Measurements from ENCODE around the gene DGAT2. TPM values are rescaled to one million over a fixed set of nuclear protein-coding genes. Genes with fewer than 3 reads are reported as not detected.

Gene DGAT2
- total RNA-seq, 1 experiment from 2014 or later, result 1.9 TPM

DNA sequence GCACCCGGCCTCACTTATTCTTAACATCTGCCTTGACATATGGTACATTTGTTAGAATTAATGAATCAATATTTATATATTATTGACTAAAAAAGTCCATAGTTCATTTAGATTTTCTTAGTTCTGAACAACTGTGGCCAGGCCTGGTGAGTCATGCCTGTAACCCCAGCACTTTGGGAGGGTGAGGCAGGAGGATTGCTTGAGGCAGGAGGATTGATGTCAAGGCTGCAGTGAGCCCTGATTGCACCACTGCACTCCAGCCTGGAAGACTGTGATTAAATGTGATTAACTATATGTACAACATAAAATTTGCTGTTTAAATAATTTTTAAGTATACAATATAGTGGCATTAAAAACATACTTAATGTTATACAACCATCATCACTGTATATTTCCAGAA, 52.1 kb downstream of the DGAT2 start:
- DNase-seq (ENCODE audit: extremely low read depth, low read depth), result no peak

GRCh38 chr11:75821202-75821601, 52.6 kb downstream of the DGAT2 start:
- no peak for DNase-seq (ENCODE audit: extremely low read depth, low read depth)

- no peak for DNase-seq (ENCODE audit: extremely low read depth, low read depth)
These were observed 54.0 kb downstream of the DGAT2 start for GRCh38 chr11:75822541-75822940.

- no peak for DNase-seq (ENCODE audit: extremely low read depth, low read depth)
These were observed 54.8 kb downstream of the DGAT2 start for GRCh38 chr11:75823415-75823814.

- DNase-seq (ENCODE audit: extremely low read depth, low read depth), result no peak
These were observed 55.4 kb downstream of the DGAT2 start for GRCh38 chr11:75823946-75824345.

- no peak for DNase-seq (ENCODE audit: extremely low read depth, low read depth)
These were observed 58.1 kb downstream of the DGAT2 start for GRCh38 chr11:75826461-75827230.

DNA sequence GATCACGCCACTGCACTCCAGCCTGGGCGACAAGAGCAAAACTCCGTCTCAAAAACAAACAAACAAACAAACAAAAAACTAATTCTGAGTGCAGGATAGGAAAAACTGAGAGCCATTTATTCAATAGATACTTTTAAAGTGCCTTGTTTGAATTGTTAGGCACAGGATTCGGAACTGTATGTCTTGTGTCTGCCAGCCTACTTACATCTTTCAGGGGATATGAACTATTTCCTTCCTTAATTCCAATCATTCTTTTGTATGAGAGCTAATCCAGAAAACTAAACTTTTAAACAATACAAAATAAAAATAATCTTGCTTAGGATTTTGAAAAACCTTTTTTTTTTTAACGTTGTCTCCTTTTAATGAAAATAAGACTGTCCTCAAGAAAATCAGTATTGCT, 59.0 kb downstream of the DGAT2 start:
- no peak for DNase-seq (ENCODE audit: extremely low read depth, low read depth)

- DNase-seq (ENCODE audit: extremely low read depth, low read depth), result no peak
These were observed 63.4 kb downstream of the DGAT2 start for GRCh38 chr11:75831915-75832502.

GRCh38 chr11:75834728-75835127, 66.2 kb downstream of the DGAT2 start:
- DNase-seq (ENCODE audit: extremely low read depth, low read depth), result no peak

- DNase-seq (ENCODE audit: extremely low read depth, low read depth), result no peak
These were observed 67.8 kb downstream of the DGAT2 start for GRCh38 chr11:75836417-75836816.

DNA sequence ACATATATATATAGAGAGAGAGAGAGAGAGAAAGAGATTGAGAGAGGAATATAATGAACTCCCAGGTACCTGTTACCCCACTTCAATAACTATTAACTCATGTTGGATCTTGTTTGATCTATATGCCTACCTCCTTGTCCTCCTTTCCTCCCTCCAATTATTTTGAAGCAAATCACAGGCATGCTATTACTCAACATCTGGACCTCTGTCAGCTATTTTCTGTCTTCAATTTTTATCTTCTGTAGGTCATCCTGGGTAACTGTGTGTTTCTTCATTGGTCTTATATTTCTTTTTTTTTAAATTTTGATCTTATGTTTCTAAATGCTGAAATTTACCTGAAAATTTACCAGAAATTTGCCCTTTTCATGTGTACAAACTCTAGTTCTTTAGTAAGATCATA, 71.3 kb downstream of the DGAT2 start:
- no peak for DNase-seq (ENCODE audit: extremely low read depth, low read depth)

DNA sequence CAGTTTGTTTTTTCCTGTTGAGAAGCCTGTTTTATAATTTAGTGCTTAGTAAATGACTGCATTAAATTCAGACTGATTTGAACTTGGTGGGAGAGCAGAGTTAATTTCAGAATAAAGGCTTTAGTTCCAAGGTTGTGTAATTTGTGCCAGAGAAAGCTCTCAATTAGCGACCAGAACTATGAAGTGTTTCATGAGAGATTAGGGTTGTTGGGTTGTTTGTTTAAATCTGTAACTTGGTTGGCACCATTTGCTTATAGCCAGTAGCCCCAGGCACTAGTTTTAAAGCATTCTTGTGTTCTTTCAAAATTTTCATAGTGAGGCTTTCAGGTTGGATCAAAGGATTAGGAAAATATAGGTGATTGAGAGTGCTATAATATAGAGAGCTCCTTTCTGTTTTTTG, 71.9 kb downstream of the DGAT2 start:
- DNase-seq (ENCODE audit: extremely low read depth, low read depth), result no peak

DNA sequence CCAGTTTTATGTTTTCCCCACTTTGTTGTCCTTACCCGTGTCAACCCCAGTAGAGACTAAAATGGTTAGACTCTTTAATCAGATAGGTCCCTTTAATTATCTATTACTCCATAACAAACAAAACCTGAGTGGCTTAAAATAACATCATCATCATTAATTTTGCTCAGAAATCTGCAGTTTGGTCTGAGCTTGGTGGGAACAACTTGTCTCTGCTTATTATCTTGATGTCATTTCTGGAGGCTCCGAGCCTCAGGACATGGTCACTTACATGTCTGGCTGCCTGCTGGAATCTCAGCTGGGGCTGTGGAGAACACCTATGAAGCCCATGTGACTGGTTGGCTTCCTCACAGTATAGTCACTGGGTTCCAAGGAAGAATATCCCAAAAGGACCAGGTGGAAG, 73.2 kb downstream of the DGAT2 start:
- no peak for DNase-seq (ENCODE audit: extremely low read depth, low read depth)

DNA sequence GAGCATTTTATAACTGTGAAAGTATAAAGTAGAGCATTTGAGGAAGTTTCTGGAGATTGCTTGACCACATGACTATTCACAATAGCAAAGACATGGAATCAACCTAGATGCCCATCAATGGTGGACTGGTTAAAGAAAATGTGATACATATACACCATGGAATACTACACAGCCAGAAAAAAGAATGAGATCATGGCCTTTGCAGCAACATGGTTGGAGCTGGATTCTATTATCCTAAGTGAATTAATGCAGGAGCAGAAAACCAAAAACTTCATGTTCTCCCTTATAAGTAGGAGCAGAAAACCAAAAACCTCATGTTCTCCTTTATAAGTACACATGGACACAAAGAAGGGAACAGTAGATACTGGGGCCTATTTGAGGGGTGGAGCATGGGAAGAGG, 76.7 kb downstream of the DGAT2 start:
- no peak for DNase-seq (ENCODE audit: extremely low read depth, low read depth)

DNA sequence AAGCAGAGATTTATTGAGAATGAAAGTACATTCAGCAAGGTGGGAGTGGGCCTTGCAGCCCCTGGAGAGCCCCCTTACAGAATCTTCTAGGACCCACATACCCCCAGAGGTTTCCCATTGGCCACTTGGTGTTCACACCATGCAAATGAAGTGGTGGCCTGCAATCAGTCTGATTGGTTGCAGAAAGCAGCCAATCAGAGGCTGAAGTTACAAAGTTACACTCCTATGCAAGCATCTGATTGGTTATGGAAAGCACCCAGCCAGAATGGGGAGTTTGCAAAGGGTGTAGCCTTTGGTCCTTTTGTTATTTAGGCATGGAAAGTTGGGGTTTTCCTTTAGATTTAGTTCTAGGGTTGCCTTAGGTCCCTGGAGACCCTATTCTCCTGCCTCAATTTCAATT, 81.3 kb downstream of the DGAT2 start:
- DNase-seq (ENCODE audit: extremely low read depth, low read depth), result no peak

GRCh38 chr11:75850787-75851186, 82.2 kb downstream of the DGAT2 start:
- no peak for DNase-seq (ENCODE audit: extremely low read depth, low read depth)

Small RNAs within 50 kb of the gene (small RNA-seq; reads per million reads assigned to genes)
- 0 reads per million in 2 experiments for gene RF00019
- 0 reads per million in 2 experiments for gene RN7SL786P

Other genes starting within 250 kb of the DGAT2 start
- 4.0 and 6.5 TPM in 2 replicates for gene GDPD5, start 242.8 kb upstream of the DGAT2 start, total RNA-seq (2014; rRNA removed; shearing (Covaris generic))
- 55.5 and 64.7 TPM in 2 replicates for gene SERPINH1, start 206.5 kb upstream of the DGAT2 start, total RNA-seq (2014; rRNA removed; shearing (Covaris generic))
- gene MAP6, start 99.7 kb upstream of the DGAT2 start, total RNA-seq (2014; rRNA removed; shearing (Covaris generic)), result 0.05 TPM in 1 of 2 replicates, not detected in the other
- gene MOGAT2, start 50.9 kb upstream of the DGAT2 start, total RNA-seq (2014; rRNA removed; shearing (Covaris generic)), result not detected in 2 replicates
- gene UVRAG, start 46.4 kb downstream of the DGAT2 start, total RNA-seq (2014; rRNA removed; shearing (Covaris generic)), result 9.2 and 9.4 TPM in 2 replicates

Measured in NCI-H460 (cell line).